SK-N-SH (cell line): ENCODE data around the gene ADH1B. TPM values are rescaled to one million over a fixed set of nuclear protein-coding genes. Genes with fewer than 3 reads are reported as not detected.

Experiments
- CTCF ChIA-PET: fragments of 300-600, 350-600 bp; formaldehyde crosslinking; extraction: SDS; loops from one replicate; lab custom pipeline; 2021; lab: Yijun Ruan, JAX
- POLR2A ChIA-PET: fragments of 350-600 bp; sonication (Branson Sonifier 250); formaldehyde crosslinking; extraction: SDS; loops from one replicate; lab custom pipeline; 2020; ENCODE audit warnings: antibody characterized with exemption, inconsistent platforms; lab: Yijun Ruan, JAX
- DNase-seq: peaks from one replicate; pipeline ENCODE4 v3.0.0; 2012
- H2AFZ ChIP-seq: fragments of 200-600 bp; sonication (generic); 2 replicates; pipeline ENCODE4 v1.8.1; 2016; ENCODE audit warnings: antibody characterized with exemption, mild to moderate bottlenecking, low read depth
- H3F3A ChIP-seq: fragments of 200-600 bp; sonication (generic); replicated peaks from 2 replicates; pipeline ENCODE3; 2016; ENCODE audit warnings: antibody characterized with exemption, mild to moderate bottlenecking; ENCODE audit not compliant: insufficient read depth
- H3K27ac ChIP-seq, 2 experiments: fragments of 200-500 bp in 1 of 2; fragments of 200-600 bp in 1 of 2; sonication (Bioruptor generic) in 1 of 2; sonication (generic), shearing (Covaris generic) in 1 of 2; 2 replicates each; pipeline versions ENCODE4 v1.5.1 to v1.6.1; 2014 to 2016; ENCODE audit warnings: low read depth in 2 of 2, inconsistent platforms in 1 of 2, low read length in 1 of 2, mild to moderate bottlenecking in 1 of 2, mixed read lengths in 1 of 2
- H3K27me3 ChIP-seq: fragments of 200-600 bp; sonication (generic), shearing (Covaris generic); 2 replicates; pipeline ENCODE4 v1.6.1; 2016; ENCODE audit warnings: mixed run types; ENCODE audit not compliant: insufficient read depth
- H3K36me3 ChIP-seq, 2 experiments: fragments of 200-500 bp in 1 of 2; fragments of 200-600 bp in 1 of 2; sonication (Bioruptor generic) in 1 of 2; sonication (generic) in 1 of 2; replicated peaks in 1 of 2; 2 replicates each; pipeline versions ENCODE3 to v1.5.1; 2014 to 2016; ENCODE audit warnings: low read length in 1 of 2, mild to moderate bottlenecking in 1 of 2; ENCODE audit not compliant: insufficient read depth in 2 of 2, control insufficient read depth in 1 of 2
- H3K4me1 ChIP-seq, 2 experiments: fragments of 200-500 bp in 1 of 2; fragments of 200-600 bp in 1 of 2; sonication (Bioruptor generic) in 1 of 2; sonication (generic), shearing (Covaris generic) in 1 of 2; 2 replicates each; pipeline versions ENCODE4 v1.5.1 to v1.6.1; 2014 to 2016; ENCODE audit warnings: low read depth in 1 of 2, low read length in 1 of 2, mixed run types in 1 of 2; ENCODE audit not compliant: insufficient read depth in 2 of 2, control insufficient read depth in 1 of 2
- H3K4me2 ChIP-seq: fragments of 200-600 bp; sonication (generic), shearing (Covaris generic); 2 replicates; pipeline ENCODE4 v1.6.1; 2017; ENCODE audit warnings: mixed run types
- H3K4me3 ChIP-seq, 2 experiments: fragments of 200-500 bp in 1 of 2; fragments of 200-600 bp in 1 of 2; sonication (Bioruptor generic) in 1 of 2; sonication (generic), shearing (Covaris generic) in 1 of 2; 2 replicates each; pipeline versions ENCODE4 v1.5.1 to v1.8.1; 2014 to 2016; ENCODE audit warnings: low read depth in 2 of 2, inconsistent platforms in 1 of 2, low read length in 1 of 2, mild to moderate bottlenecking in 1 of 2, mixed read lengths in 1 of 2, moderate library complexity in 1 of 2
- H3K79me2 ChIP-seq: fragments of 200-600 bp; sonication (generic); 2 replicates; pipeline ENCODE4 v1.8.1; 2017; ENCODE audit warnings: mild to moderate bottlenecking; ENCODE audit not compliant: insufficient read depth
- H3K9ac ChIP-seq: fragments of 200-600 bp; sonication (generic); 2 replicates; pipeline ENCODE4 v1.6.1; 2017; ENCODE audit warnings: mixed run types
- H3K9me2 ChIP-seq: fragments of 200-600 bp; sonication (generic); 2 replicates; pipeline ENCODE4 v1.6.1; 2017; ENCODE audit warnings: mixed run types
- H3K9me3 ChIP-seq: fragments of 200-600 bp; sonication (generic); 2 replicates; pipeline ENCODE4 v1.6.1; 2017; ENCODE audit warnings: mixed run types, mild to moderate bottlenecking, moderate library complexity
- H4K20me1 ChIP-seq: fragments of 200-600 bp; sonication (generic); 2 replicates; pipeline ENCODE4 v1.6.1; 2017; ENCODE audit warnings: mild to moderate bottlenecking, mixed run types; ENCODE audit not compliant: insufficient read depth
- CHD2 ChIP-seq: fragments of 150-350 bp; IDR thresholded peaks from 2 replicates; pipeline ENCODE4 v1.6.1; 2018; ENCODE audit warnings: low read length; ENCODE audit not compliant: partially characterized antibody
- CTCF ChIP-seq: fragments of 200-600 bp; sonication (generic); IDR thresholded peaks from 2 replicates; pipeline ENCODE4 v1.6.1; 2017; ENCODE audit warnings: antibody characterized with exemption, mild to moderate bottlenecking, moderate library complexity
- FOSL2 ChIP-seq: IDR thresholded peaks from 2 replicates; pipeline ENCODE4 v1.4.0; 2012; ENCODE audit warnings: low read depth, mild to moderate bottlenecking, moderate library complexity, borderline replicate concordance
- FOXJ3 ChIP-seq: sonication (generic); formaldehyde crosslinking; IDR thresholded peaks from 2 replicates; pipeline ENCODE4 v1.5.1; 2020; ENCODE audit warnings: mild to moderate bottlenecking, missing genetic modification reagents
- GABPA ChIP-seq: IDR thresholded peaks from 2 replicates; pipeline ENCODE4 v1.4.0; 2012; ENCODE audit warnings: low read depth, mild to moderate bottlenecking
- GATA2 ChIP-seq: sonication (generic); formaldehyde crosslinking; IDR thresholded peaks from 2 replicates; pipeline ENCODE4 v1.5.0; 2020; ENCODE audit warnings: mild to moderate bottlenecking, missing genetic modification reagents
- MAX ChIP-seq: IDR thresholded peaks from 2 replicates; pipeline ENCODE4 v1.4.0; 2012; ENCODE audit warnings: low read depth
- NFIC ChIP-seq: IDR thresholded peaks from 2 replicates; pipeline ENCODE4 v1.4.0; 2012; ENCODE audit warnings: borderline replicate concordance
- NRF1 ChIP-seq: IDR thresholded peaks from 2 replicates; pipeline ENCODE4 v1.6.1; 2012; ENCODE audit warnings: low read depth, mild to moderate bottlenecking, low read length
- PBX3 ChIP-seq: IDR thresholded peaks from 2 replicates; pipeline ENCODE4; 2012
- POLR2AphosphoS5 ChIP-seq: IDR thresholded peaks from 2 replicates; pipeline ENCODE4 v1.6.1; 2012; ENCODE audit warnings: low read depth, low read length
- RCOR1 ChIP-seq: fragments of 150-350 bp; IDR thresholded peaks from 2 replicates; pipeline ENCODE4 v1.6.1; 2017; ENCODE audit warnings: antibody characterized with exemption, low read length
- REST ChIP-seq: IDR thresholded peaks from 2 replicates; pipeline ENCODE4 v1.6.1; 2012; ENCODE audit warnings: mild to moderate bottlenecking, low read depth, low read length, moderate library complexity
- RFX5 ChIP-seq: IDR thresholded peaks from 2 replicates; pipeline ENCODE4 v1.6.1; 2012; ENCODE audit warnings: mild to moderate bottlenecking, improper control_type of control experiment, low read length
- TCF12 ChIP-seq: IDR thresholded peaks from 2 replicates; pipeline ENCODE4 v1.4.0; 2012
- TEAD4 ChIP-seq: IDR thresholded peaks from 2 replicates; pipeline ENCODE4 v1.4.0; 2012; ENCODE audit warnings: mild to moderate bottlenecking, borderline replicate concordance; ENCODE audit not compliant: insufficient read depth
- USF1 ChIP-seq: IDR thresholded peaks from 2 replicates; pipeline ENCODE4 v1.4.0; 2012; ENCODE audit warnings: low read depth, borderline replicate concordance
- USF2 ChIP-seq: fragments of 150-350 bp; IDR thresholded peaks from 2 replicates; pipeline ENCODE4 v1.6.1; 2017; ENCODE audit warnings: antibody characterized with exemption, low read length, low read depth, borderline replicate concordance
- WGBS: methylation state at CpG from one replicate; pipeline ENCODE4 v1.1.6; 2017; ENCODE audit warnings: low lambda C conversion rate; 5-methylcytosine and 5-hydroxymethylcytosine counted together
- polyA plus RNA-seq, 3 experiments: library from polyadenylated mRNA; depleted of rRNA; stranded (reverse); fragments of >200 nt; gene quantifications; 2 replicates each; pipeline ENCODE4 v1.2.3, GENCODE V29; 2012

The ADH1B gene
- polyA plus RNA-seq, 1 of the 3 experiments (the other 2 are of a cell fraction), result not detected

- no peak overlapping the region for H2AFZ ChIP-seq
- no peaks in the 10 kb centered on the region for H3K9me3 ChIP-seq
- H3K9me2 ChIP-seq, result no peaks in the 10 kb centered on the region
- DNase-seq, result no peak
- ChIA-PET POLR2A (no interaction called here), CTCF (no interaction called here)
- peaks cover 3% of the 10 kb centered on the region for H3F3A ChIP-seq
- H3K4me2 ChIP-seq, result no peak overlapping the region
- no peak overlapping the region for H3K27ac ChIP-seq
- WGBS, result 46% methylated on average over 11 of the region's 11 CpGs
- H4K20me1 ChIP-seq, result no peaks in the 10 kb centered on the region
- no peaks in the 10 kb centered on the region for H3K79me2 ChIP-seq
- H3K9ac ChIP-seq, result no peak overlapping the region
- no peaks in the 10 kb centered on the region for H3K36me3 ChIP-seq
- no peak overlapping the region for H3K4me3 ChIP-seq
- no peaks in the 10 kb centered on the region; a peak in 2 of 4 replicates for H3K4me1 ChIP-seq
- TF ChIP-seq USF1 (no peak), GATA2 (CRISPR knock-in tag) (no peak), USF2 (no peak), RFX5 (no peak), MAX (no peak), NRF1 (no peak), POLR2AphosphoS5 (no peak), TCF12 (no peak), FOXJ3 (no peak), GABPA (no peak), REST (no peak), FOSL2 (no peak), NFIC (no peak), TEAD4 (no peak), CTCF (no peak), RCOR1 (no peak), PBX3 (no peak), CHD2 (no peak)
- TF ChIP-seq, all 33 proteins: peak for 0
- no peaks in the 10 kb centered on the region for H3K27me3 ChIP-seq
These were observed 15.4 kb downstream of the ADH1B start for GRCh38 chr4:99305638-99306400.
